Measurements from ENCODE around the gene ANXA6.

ANXA6 gene

DNA sequence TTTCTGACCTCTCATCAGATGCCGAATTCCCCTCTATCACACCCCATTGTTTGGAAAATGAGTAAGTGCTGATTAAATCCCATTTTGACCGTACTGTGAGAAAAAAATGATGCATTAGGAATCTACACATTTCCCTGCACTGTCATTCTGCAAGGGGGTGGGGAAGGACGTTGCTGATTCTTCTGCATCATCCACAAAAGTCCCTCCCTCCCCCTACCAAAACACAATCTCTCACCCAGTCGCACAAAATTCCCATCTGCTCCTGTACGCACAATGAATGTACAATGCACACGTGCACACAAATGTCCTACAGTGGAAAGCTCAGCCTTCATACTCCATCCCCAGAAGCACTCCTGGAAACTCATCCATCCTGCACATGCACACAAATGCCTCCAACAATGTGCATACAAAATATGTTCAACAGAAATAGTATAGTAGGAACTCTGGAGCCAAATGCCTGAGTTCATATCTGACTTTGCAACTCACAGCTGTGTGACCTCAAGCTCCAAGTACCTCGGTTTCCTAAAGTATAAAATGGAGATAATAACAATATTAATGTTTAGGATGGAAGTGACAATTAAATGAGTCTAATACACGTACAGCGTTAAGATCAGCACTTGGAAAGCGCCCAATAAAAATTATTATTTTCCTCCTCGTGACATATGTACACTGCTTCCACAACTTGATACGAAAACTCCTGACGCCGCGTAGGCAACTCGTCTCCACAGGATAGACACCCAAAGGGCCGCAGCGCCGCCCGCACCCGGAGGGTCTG, 77.6 kb downstream of the ANXA6 start:
- no peak for DNase-seq

DNA sequence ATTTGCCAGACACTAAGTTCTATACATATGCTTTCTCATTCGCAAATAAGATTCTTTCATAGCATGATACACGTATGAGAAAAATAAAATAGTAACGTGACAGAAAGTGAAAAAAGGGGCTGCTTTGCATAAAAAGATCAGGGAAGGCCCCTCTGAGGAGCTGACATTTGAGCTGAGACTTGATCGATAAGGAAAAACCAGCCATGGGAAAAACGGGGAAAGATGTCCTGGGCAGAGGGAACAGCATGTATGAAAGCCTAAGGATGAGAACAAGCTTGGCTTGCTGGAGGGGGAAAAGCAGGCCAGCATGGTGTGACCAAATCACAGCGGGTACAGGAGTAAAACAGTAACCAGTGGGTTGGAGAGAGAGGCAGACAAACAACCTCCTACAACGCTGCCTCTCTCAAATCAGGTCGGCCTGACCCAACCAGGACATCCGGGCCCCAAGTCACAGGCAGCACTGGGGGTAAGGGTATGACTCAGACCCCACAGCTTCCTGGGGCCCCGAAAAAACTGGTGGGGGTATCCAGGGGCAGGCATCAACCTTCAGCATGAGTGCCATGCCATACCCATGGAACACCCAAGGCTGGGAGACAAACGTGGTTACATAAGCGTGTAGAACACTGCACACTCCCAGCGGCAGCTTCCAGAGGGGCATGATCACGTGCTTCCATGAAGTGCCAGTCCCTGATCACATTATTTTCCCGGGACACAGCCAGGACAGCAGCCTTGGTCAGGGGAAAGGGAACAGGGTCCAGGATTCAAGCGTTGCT, 78.9 kb downstream of the ANXA6 start:
- no peak for DNase-seq

DNA sequence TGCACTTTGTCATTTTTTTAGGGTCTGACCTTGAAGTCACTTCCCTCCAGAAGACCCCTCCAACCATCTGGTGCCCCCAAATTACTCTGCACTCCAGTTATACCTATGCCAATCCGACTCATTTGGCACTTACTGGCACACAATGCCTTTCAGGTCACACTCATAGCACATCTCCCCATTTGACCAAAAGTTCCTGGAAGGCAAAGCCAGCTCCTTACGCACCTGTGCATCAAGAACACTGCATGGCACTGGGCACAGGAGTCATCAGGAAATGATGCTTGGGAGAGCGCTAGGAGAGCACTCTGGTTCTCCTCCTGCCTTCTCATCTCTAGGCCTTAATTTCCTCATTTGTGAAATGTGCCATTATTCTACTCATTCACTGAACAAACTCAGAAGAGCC, 79.6 kb downstream of the ANXA6 start:
- DNase-seq: no peak

DNA sequence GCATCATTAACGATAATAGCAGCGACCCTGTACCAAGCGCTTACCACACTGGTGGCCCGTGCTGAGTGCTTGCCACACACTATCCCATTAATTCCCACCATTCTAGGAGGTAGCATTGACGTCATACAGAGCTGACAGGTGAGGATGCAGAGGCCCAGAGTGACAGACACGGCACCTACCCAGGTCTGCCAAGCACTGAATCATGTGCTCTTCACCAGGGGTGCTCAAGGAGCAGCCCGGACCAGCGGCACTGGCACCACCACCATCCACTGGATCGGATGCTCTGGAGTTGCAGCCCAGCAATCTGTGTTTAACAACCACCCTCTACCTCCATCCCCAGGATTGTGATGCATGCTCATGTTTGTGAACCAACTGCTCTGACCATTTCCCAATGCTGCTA, 80.2 kb downstream of the ANXA6 start:
- DNase-seq: no peak

DNA sequence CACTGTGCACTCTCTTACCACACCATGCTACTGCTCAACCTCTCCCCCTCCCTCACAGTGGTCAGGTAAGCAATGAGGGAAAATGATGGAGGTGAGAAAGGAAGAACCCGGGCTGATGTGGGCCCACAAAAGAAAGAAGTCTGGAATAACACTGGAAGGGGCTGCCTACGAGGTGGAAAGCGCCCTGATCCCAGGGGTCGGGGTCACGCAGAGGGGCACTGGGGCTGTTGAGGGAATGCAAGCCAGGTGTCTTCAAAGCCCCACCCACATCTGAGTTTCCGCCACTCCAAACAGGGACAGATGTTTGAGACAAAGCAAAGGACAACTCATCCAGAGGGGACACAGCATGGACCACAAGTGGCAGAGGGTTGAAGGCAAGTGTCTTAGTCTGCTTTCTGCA, 81.0 kb downstream of the ANXA6 start:
- no peak for DNase-seq

DNA sequence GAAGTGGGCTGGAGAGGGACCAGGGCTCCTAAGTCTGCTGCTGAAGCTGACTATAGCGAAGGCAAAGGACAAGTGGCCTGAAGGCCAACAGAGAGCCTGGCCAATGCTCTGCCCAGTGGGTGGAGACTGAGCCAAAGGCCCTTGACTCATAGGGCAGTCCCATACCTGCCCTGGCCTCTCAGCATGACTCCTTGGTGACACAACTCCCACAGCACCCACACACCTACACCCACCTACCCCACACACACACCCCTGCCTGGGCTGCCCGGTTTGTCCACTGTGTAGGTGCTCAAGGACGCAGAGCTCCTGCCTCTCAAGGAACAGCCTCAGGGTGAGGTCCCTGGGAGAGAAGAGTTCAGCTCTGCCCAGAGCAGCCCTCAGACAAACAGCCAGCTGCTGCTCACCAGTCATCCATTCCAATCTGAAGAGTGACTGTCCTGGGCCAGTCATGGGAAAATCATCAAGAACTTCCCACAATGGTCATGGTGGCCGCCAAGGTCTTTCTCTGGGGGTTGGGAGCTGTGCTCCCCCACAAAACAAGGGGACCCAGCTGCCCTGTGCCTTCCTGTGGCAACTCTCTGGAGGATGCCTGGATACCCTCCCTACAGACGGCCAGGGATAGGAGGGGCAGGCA, 81.8 kb downstream of the ANXA6 start:
- no peak for DNase-seq

DNA sequence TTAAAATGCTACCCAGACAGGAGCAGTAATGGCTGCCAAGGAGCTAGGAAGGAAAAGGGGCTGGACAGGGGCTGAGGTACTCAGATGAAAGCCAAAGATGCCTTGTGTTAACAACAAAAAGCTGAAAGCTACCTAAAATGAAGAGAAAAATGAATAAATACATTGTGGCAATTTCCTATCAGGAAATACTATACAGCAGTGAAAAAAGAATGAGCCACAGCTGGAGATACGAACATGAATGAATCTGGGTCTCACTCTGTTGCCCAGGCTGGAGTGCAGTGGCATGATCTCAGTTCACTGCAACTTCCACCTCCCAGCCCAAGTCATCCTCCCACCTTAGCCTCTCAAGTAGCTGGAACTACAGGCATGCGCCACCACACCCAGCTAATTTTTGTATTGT, 83.0 kb downstream of the ANXA6 start:
- DNase-seq: no peak

DNA sequence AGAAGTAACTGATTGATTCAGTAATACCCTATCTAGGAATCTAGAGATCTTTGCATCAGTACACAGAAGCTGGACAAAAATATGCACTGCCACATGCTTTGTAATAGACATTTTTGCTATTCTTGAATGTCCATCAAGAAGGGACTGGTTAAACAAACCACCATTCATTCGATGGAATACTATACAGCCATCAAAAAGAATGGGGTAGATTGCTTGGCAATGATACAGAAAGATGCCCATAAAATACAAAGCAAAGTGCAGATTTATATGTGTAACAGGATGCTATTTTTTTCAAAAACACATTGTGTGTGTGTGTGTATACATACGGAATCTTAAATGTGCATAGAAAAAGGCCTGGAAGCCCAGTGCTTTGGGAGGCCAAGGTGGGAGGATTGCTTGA, 84.3 kb downstream of the ANXA6 start:
- DNase-seq: no peak

DNA sequence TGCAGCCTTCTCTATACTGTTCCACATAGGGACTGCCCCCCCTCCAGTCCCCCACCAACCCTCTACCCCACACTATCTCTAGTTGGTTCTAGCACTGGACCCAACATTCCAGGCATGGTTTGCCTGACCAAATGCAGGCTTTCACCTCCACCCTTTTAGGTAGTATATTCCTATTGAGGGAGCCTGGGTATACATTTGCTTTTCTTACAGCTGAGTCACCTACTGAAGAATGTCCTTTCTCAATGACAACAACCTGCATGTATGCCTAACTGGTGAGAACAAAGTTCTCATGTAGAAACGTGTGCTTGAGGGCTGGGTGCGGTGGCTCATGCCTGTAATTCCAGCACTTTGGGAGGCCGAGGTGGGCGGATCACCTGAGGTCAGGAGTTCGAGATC, 85.0 kb downstream of the ANXA6 start:
- DNase-seq: no peak

DNA sequence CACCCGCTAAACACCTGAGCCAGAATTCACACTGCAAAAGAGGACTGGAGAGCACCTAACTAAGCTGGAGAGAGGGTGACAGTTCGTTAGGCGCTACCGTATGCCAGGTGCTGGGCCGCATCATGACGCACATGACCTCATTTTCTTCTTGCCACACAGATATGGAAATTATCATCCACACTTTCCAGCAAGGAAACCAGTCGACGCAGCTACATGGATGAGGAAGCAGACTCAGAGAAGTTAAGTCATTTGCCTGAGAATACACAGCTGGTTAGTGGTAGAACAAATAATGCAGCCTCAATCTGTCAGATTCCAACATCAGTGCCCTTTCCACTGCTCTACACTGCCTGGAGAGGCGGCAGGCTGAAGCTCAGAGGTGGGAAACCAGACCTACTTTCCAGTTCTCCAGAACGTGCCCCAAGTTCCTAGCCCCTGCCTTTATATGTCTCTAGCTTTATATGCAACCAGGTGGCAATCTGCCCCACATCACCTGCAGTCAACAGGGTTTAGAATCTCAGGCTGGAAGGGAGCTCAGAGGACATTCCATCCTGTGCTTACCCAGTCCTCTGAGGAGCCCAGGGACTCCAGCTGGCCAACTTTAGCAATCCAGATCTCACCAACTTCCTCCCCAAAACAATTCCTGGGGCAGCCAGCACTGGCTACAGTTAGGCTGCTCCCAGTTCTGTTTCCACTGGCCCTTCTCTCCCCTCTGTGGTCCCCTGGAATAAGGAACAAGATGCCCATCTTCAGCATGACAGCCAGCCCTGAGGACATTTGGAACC, 85.5 kb downstream of the ANXA6 start:
- DNase-seq: no peak

DNA sequence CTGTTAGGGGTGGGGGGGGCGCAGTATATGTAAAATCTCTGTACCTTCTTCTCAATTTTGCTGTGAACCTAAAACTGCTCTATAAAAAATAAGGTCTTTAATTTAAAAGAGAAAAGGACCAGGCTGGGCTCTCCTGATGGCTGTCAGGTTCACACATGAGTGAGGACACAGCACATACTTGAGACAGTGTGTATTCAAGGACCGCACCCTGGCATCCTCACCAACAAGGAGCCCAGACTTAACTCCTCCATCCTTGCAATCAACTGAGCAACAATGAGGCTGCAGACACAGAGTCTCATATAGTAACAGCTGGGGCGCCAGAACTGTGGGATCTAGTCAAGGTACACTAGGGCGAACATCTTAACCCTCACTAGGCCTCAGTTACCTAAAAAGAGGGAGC, 86.6 kb downstream of the ANXA6 start:
- DNase-seq: no peak

DNA sequence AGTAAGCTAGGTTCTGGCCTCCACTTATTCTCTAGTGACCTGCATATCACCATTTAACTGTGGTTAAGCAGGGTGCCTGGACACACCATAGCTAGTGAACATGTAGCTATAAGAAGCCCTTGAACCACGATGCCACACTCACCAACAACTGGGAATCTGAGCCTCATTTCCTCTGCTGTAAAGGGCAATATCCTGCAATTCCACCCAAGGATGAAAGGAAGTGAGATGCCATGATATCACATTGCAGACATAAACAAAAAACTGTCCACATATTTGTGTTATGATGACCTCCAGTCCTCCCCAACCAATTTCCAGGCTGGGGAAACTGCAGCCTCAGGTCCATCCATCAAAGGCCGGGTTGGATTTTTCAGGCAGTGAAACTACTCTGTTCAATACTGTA, 87.1 kb downstream of the ANXA6 start:
- DNase-seq: no peak

DNA sequence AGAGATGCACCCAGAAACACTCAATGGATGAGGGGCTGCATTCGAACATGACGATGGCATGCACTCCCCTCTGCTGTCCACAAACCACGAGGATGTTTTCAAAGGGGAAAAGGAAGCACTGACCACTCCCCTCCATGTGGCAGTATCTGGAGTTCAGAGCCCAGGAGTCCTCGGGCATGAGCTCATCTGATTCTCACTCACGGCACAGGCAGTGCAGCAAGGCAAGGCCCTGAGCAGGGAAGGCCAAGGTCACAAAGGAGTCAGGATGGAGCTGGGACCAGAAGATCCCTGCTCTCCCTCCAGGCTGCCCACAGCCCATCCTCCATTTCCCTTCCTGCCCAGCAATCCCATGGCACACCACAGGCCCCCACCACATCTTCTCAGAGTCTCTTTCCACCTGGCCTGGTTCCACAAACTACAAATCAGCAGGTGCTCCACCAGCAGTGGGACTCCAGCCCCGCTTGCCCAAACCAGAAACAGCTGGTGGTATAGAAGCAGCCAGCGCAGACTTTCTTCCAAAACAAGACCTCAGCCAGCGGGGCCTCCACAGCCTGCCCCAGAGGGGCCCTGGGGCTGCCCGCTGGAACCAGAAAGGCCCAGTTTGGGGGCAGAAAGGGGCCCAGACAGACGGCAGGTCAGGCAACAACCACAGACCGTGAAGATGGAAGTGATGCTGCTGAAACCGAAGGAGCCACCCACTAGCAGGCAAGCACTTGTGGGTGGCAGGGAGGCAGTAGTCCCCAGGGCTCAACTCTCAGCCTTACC, 89.0 kb downstream of the ANXA6 start:
- DNase-seq: no peak

DNA sequence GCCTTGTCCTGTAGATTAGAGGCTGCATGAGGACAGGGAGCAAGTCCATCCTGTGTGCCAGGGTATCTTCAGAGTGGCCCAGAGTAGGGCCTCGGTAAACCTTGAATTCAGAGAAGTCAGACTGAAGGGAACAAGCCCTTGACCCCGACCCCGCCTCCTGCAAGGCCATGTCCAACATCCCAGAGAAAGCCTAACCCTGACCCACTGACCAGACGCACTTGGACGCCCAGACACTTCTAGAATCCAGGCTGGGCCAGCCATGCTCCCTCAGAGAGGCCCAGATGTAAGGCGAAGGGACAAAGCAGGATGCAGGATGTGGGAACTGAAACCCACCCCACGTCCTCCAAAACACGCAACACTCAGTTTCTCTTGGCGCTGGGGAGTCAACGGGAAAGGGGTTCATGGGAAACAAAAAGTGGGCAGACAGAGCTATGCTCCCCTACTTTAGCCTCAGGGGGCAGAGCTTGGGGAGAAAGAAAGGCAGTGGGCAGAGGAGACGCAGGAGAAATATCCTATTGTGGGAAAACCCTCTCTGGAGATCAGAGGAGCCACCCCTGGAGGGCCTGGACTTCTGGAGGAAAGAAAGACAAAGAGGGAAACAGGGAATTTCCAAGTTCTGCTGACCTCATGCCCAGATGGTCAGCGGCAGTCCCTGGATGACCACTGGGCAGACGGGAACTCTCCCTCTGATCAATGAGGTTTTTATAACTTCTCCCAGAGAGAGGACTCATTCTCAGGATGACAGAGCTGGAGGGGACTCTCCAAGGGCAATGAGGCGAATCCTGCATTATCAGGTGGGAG, 89.7 kb downstream of the ANXA6 start:
- DNase-seq: no peak

DNA sequence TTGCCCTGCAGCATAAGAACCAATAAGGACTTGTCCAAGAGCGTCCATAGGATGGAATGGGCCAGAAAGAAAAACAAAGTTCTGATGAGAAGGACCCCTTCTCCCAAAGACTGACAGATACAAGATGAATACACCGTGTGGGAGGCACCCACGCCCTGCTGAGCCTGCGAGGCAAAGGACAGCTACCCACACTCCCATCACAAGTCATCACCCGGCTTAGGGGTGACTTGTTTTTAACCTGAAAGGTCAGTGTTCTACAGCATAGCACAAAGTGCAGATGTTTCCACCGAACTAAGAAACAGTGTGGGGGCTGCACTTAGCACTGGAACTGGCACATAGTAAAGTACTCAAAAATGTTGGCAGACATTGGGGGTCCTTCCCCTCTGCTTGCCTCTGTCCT, 90.7 kb downstream of the ANXA6 start:
- no peak for DNase-seq

DNA sequence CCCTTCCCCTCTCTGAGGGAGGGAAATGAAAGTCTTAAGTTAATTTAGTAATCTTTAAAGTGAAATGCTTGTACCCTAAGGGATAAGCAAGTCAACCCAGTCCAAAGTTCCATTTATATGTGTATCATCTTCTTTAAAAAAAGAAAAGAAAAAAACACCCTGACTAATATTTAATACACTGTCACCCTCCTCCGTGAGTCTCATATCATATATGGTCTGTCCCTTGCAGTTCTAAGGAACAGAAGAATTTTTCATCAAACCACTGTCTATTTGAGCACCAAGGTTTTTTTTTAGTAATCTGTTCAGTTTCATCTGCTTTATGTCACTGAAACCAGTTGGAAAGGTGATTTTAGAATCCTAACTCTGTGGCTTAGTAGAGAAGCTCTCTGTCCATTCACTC, 92.0 kb downstream of the ANXA6 start:
- no peak for DNase-seq

DNA sequence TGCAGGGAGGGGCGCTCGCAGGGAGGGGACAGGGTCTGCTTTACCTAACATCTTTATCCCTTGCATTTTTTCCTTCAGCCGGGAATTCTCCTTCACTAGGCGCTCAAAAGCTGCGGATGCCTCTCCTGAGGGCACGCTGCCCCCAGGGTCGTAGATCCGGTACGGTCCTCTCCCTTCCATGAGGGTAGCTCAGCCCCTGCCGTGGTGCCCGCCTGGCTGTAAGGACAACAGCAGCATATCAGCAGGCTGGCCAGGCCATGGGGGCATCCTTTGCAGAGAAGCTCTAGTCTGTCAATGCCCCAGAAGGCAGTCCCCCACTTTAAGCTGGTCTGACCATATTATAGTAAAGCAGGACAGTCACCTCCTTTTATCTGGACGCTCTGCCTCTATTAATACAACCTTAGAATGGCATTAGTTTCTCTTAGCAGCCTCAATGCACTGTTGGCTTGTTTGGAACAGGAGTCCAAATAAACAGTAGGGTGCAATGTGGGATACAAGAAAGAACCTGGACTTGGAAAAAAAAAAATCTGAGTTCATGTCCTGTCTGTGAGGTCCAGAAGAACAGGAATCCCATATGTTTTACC, 92.6 kb downstream of the ANXA6 start:
- no peak for DNase-seq

DNA sequence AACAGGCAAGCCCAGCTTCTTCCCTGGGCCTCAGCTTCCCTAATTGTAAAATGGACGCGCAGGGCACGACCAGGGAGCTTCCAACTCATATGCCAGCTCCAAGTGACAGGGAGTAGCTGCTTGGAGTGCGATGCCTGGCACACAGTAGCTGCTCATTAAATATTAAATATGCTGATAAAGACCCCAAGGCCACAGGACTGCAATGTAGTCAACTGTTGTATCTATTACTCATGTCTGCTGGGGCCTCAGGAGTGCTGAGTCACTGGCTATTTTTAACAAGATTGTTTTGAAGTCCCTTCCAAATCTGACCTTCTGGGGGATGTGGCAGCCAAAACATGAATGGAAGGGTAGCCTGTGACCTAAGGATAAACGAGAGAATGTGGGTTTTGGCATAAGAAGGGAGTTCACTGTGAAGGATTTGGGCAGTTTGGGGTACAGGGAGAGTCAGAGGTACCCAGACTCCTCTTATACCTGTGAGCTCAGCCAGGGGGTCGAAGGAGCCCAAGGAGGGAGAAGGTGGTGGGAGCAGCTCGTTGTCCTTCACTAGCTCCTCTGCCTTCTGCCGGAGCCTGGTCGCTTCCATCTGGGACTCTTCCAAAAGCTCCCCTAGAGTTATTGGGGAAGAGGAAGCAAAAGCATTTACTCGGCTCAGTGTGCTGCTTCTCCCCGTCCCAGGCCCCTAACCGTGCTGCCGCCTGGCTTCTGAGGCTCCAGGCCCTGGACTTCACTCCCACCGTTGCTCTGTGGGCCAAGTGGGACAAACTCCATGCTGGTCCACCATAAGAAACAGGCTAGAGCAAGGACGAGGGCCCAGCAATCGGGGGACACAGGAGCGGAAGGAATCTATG, 94.2 kb downstream of the ANXA6 start:
- DNase-seq: no peak

DNA sequence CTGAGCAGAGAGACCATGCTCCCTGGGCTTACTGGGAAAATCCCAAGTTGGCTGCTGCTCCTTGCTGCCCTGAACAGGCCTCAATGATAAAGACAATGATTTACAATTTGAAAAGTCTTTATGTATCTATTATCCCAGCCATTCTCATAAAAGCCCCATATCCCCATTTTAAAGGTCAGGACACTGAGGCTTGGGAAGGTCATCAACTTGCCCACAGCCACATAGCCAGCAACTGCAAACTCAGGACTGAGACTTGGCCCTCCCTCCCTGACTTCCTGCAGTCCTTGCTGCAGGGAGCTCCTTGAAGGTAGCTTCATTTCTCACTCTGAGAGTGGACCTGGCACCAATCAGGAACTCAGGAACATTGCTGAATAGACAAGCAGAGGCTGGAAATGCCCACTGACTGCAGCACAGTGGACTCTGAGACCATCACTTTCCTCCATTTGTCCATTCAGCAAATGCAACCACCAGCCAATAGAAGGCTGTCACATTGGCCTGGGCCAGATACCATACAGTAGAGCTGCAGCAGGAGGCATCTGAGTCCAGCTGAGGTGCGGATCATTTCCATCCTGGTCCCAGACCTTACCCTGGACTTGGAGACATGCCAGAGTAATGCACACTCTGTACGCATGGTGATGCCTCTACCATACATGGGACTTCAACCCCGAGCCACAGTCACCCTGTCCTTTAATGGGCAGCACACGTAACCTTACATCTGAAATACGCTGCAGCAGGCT, 95.0 kb downstream of the ANXA6 start:
- no peak for DNase-seq

DNA sequence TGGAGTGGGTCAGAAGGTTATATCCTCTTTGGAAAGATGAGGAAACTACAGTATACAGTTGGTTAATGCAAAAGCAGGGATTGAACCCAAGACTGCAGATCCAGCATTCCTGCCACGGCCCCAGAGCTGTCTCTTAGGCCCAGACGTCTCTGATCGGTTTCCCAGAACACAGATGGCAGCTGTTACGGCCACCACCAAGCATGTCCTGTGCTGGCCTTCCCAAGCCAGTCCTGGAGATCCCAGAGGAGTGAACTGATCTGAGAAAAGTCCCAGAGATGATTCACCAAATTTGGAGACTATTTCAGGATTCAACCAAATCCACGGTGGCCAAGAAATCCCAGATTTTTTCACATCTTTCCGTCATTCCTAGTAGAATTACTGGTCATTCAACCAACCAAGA, 96.8 kb downstream of the ANXA6 start:
- no peak for DNase-seq

Data from NCI-H2081 (cell line).